Stimulated activated CD4-positive, alpha-beta T cell treated with anti-CD3 and anti-CD28 coated beads, TNF-alpha, amount 100 ng/mL, for 1 hour (primary cell): ENCODE data around the gene ZNF487.

ENCODE experiments used
- DNase-seq, 3 donors: peaks; one replicate each; pipeline ENCODE4 v3.0.0-alpha.2; 2020; ENCODE audit warnings: low read depth in 3 of 3, low spot score in 1 of 3

Gene ZNF487

DNA sequence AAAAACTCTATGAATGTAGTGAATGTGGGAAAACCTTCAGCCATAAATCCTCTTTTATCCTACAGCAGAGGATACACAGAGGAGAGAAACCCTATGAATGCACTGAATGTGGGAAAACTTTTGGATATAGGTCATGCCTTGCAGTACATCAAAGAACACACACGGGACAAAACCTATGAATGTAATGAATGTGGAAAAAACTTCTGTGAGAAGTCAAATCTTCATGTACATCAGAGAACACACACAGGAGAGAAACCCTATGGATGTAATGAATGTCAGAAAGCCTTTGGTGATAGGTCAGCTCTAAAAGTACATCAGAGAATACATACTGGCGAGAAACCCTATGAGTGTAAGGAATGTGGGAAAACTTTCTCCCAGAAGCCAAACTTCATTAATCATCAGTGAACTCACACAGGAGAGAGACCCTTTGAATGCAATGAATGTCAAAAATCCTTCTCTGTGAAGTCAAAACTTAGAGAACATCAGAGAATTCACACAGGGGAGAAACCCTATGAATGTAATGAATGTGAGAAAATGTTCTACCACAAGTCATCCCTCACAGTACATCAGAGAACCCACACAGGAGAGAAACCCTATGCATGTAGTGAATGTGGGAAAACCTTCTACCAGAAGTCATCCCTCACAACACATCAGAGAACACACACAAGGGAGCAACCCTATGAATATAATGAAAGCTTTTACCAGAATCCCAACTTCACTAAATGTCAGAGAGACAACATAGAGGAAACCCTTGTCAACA is 45.6 kb downstream of the ZNF487 start:
- DNase-seq: no peak

DNA sequence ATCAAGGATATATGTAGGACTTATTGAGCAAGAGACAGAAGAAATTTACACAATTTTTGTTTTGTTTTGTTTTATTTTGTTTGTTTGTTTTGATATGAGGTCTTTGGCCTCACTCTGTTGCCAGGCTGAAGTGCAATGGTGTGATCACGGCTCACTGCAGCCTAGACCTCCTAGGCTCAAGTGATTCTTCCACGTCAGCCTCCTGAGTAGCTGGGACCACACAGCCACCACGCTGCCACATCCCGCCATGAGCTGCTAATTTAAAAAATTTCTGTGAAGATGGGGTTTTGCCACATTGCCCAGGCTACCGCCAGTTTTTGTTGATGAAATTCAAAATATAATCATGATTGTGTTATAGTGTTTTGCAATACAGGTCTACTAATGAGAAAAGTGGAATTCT is 54.9 kb downstream of the ZNF487 start:
- DNase-seq: no peak

DNA sequence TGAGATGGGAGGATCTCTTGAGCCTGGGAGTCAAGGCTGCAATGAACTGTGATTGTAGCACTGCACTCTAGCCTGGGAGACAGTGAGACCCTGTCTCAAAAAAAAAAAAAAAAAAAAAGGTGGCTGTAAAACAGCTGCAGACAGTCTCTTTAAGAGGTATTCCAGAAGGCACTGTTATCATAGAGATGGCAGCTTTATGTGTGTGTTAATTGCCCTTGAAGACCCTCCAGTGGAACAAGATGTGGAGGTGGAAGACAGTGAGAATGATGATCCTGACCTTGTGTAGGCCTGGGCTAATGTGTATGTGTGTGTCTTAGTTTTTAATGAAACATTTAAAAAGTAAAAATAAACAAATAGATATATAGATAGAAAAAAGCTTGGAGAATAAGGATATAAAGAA is 66.0 kb downstream of the ZNF487 start:
- DNase-seq: no peak

DNA sequence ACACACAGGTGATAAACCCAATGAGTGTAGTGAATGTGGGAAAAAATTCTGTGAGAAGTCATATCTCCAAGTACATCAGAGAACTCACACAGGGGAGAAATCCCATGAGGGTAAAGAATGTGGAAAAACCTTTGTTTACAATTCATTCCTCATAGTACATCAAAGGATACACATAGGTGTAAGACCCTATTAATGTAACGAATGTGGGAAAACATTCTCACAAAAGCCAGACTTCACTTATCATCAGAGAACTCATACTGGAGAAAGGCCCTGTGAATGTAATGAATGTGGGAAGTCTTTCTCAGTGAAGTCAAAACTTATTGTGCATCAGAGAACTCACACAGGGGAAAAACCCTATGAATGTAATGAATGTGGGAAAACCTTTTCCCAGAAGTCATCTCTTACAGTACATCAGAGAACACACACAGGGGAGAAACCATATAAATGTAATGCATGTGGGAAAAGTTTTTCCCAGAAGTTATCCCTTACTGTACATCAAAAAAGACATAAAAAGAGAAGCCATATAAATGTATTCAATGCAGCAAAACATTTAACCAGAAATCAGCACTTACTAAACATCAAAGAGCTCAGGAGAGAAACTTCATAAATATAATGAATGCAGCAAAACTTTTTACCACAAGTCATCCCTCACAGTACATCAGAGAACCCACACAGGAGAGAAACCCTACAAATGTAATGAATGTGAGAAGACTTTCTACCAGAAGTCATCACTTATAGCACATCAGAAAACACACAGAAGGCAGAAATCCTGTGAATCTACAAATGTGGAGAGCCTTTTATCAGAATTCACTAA is 87.7 kb downstream of the ZNF487 start:
- DNase-seq: no peak
